OCI-LY7 (cell line): Measurements from ENCODE around the gene PEG3. TPM values are rescaled to one million over a fixed set of nuclear protein-coding genes. Genes with fewer than 3 reads are reported as not detected.

Experiments
- BruUV-seq: library from RNA; stranded (reverse); fragments of 400-500 nt; replicated peaks from 2 replicates; lab custom pipeline; 2021; lab: Mats Ljungman, UMichigan
- CTCF ChIA-PET: fragments of 300-600 bp; sonication (Branson Sonifier 250); formaldehyde crosslinking; loops from one replicate; lab custom pipeline; 2022; ENCODE audit warnings: antibody characterized with exemption; ENCODE audit not compliant: unreplicated experiment; lab: Charles Lee
- POLR2A ChIA-PET: fragments of 300-600 bp; sonication (Branson Sonifier 250); formaldehyde crosslinking; loops from one replicate; lab custom pipeline; 2022; ENCODE audit warnings: antibody characterized with exemption; lab: Charles Lee
- DNase-seq: peaks from one replicate; pipeline ENCODE4 v3.0.0-alpha.2; 2015; ENCODE audit warnings: low spot score
- H2AFZ ChIP-seq: fragments of 200-600 bp; sonication (generic), shearing (Covaris generic); 2 replicates; pipeline ENCODE4 v1.6.1; 2014; ENCODE audit warnings: mild to moderate bottlenecking, antibody characterized with exemption, low read length, moderate library complexity
- H3K27ac ChIP-seq: fragments of 200-600 bp; sonication (generic); 2 replicates; pipeline ENCODE4 v1.5.1; 2014; ENCODE audit warnings: mixed run types, low read depth, mild to moderate bottlenecking, moderate library complexity, low read length, inconsistent platforms; ENCODE audit not compliant: poor library complexity, severe bottlenecking
- H3K36me3 ChIP-seq: fragments of 200-600 bp; sonication (generic); 2 replicates; pipeline ENCODE4 v1.6.1; 2014; ENCODE audit warnings: mild to moderate bottlenecking, antibody characterized with exemption, low read length, moderate library complexity, mixed read lengths; ENCODE audit not compliant: insufficient read depth
- H3K4me1 ChIP-seq: fragments of 200-600 bp; sonication (generic); 2 replicates; pipeline ENCODE4 v1.5.1; 2014; ENCODE audit warnings: mild to moderate bottlenecking, low read length; ENCODE audit not compliant: insufficient read depth, poor library complexity, severe bottlenecking
- H3K4me2 ChIP-seq: fragments of 200-600 bp; sonication (generic); 2 replicates; pipeline ENCODE4 v1.6.1; 2014; ENCODE audit warnings: mild to moderate bottlenecking, low read length
- H3K4me3 ChIP-seq: fragments of 200-600 bp; sonication (generic); 2 replicates; pipeline ENCODE4 v1.5.1; 2014; ENCODE audit warnings: mild to moderate bottlenecking, low read depth, low read length; ENCODE audit not compliant: poor library complexity, severe bottlenecking
- H3K79me2 ChIP-seq: fragments of 200-600 bp; sonication (generic); 2 replicates; pipeline ENCODE4 v1.6.1; 2016; ENCODE audit warnings: low read depth, mild to moderate bottlenecking, low read length, moderate library complexity, mixed read lengths; ENCODE audit not compliant: insufficient read depth
- H3K9me2 ChIP-seq: fragments of 200-600 bp; sonication (generic); 2 replicates; pipeline ENCODE4 v1.6.1; 2016; ENCODE audit warnings: mild to moderate bottlenecking, low read length, mixed read lengths; ENCODE audit not compliant: insufficient read depth
- H3K9me3 ChIP-seq: fragments of 200-600 bp; sonication (generic); 2 replicates; pipeline ENCODE4 v1.6.1; 2014; ENCODE audit warnings: mild to moderate bottlenecking, mixed run types, low read length, mixed read lengths
- H4K20me1 ChIP-seq: fragments of 200-600 bp; sonication (generic); 2 replicates; pipeline ENCODE4 v1.6.1; 2014; ENCODE audit warnings: mild to moderate bottlenecking, antibody characterized with exemption, low read length, moderate library complexity, mixed read lengths; ENCODE audit not compliant: insufficient read depth
- EZH2phosphoT487 ChIP-seq: fragments of 200-600 bp; sonication (generic); IDR thresholded peaks from 2 replicates; pipeline ENCODE4 v1.6.1; 2018; ENCODE audit warnings: low read depth, borderline replicate concordance, mild to moderate bottlenecking, mixed run types, antibody characterized with exemption, low read length, moderate library complexity, mixed read lengths
- intact Hi-C: fragments of 100-400 bp; cut with micrococcal nuclease; formaldehyde crosslinking; loops from one replicate; pipeline ENCODE4 v1.10.0; 2022; ENCODE audit not compliant: unreplicated experiment
- total RNA-seq, 2 experiments: library from RNA; depleted of rRNA in 1 of 2; stranded (reverse); fragments of >200 nt in 1 of 2; shearing (Covaris generic) in 1 of 2; gene quantifications; 2 replicates each; pipeline ENCODE4 v1.2.3, GENCODE V29; 2014 to 2022
- TF ChIP-seq, protein P1 (sequence below): fragments of 200-600 bp; sonication (generic); conservative IDR thresholded peaks from 2 replicates; pipeline ENCODE4 v1.5.1; 2014; ENCODE audit warnings: mild to moderate bottlenecking, antibody characterized with exemption, low read length, moderate library complexity, mixed read lengths

PEG3 gene
- total RNA-seq, 2 experiments from 2014 or later: not detected

DNA sequence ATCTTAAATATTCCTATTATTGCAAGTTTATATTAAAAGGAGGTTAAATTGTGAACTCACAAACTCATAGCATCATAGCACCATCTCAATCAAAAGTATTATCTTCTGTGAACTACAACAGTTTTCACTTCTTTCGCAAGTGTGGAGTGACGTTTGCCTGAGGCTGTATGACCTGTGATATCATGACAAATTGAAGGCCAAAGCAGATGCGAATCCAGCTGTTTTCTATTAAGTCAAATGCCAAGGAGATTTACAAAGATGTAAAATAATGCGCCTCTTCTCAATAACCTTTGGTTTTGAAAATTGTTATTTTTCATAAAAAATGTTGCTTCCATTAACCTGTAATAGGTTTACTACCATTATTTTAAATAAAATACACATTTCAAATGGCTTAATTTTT lies 7.6 kb upstream of the PEG3 start:
- TF ChIP-seq EZH2phosphoT487: no peak
- TF ChIP-seq, protein P1, sequence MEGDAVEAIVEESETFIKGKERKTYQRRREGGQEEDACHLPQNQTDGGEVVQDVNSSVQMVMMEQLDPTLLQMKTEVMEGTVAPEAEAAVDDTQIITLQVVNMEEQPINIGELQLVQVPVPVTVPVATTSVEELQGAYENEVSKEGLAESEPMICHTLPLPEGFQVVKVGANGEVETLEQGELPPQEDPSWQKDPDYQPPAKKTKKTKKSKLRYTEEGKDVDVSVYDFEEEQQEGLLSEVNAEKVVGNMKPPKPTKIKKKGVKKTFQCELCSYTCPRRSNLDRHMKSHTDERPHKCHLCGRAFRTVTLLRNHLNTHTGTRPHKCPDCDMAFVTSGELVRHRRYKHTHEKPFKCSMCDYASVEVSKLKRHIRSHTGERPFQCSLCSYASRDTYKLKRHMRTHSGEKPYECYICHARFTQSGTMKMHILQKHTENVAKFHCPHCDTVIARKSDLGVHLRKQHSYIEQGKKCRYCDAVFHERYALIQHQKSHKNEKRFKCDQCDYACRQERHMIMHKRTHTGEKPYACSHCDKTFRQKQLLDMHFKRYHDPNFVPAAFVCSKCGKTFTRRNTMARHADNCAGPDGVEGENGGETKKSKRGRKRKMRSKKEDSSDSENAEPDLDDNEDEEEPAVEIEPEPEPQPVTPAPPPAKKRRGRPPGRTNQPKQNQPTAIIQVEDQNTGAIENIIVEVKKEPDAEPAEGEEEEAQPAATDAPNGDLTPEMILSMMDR: no peak
- H3K36me3 ChIP-seq: no peaks in the 10 kb centered on the region
- no peak for DNase-seq
- H3K4me2 ChIP-seq: no peak overlapping the region
- POLR2A ChIA-PET: no interaction called here
- H3K9me3 ChIP-seq: no peaks in the 10 kb centered on the region
- intact Hi-C loops: no loop called here
- no peaks in the 10 kb centered on the region for H3K79me2 ChIP-seq
- H3K4me3 ChIP-seq: no peak overlapping the region
- no peaks in the 10 kb centered on the region for H4K20me1 ChIP-seq
- CTCF ChIA-PET: no interaction called here
- H3K27ac ChIP-seq: no peak overlapping the region
- no peak overlapping the region for H2AFZ ChIP-seq
- BruUV-seq: no TSS peak
- H3K9me2 ChIP-seq: no peaks in the 10 kb centered on the region
- H3K4me1 ChIP-seq: no peaks in the 10 kb centered on the region

DNA sequence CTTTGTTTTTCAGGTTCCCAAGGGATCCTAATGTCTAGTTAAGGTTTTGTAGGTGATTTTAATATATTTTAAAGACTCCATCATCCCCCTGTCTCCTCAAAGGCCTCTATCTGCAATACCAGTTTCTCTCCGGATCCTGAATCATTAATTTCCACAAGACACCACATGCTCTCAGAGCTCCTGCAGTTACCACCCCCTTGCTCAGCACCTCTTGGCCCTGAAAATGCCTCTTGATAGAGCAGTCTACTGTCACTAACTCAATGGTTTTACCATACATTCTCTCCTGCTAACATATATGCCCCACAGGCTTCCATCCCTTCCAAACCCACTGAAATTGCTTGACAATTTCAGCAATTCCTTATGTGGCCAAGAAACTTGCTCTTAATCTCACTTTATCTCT lies 1.9 kb upstream of the PEG3 start:
- Histone ChIP-seq H3K9me2 (no peaks in the 10 kb centered on the region), H2AFZ (no peak overlapping the region), H3K4me3 (no peak overlapping the region), H3K27ac (no peak overlapping the region), H3K36me3 (no peaks in the 10 kb centered on the region), H3K4me2 (no peak overlapping the region), H3K9me3 (0 out of 2 replicates have a peak, but pooled peaks cover 7% of the 10 kb centered on the region), H4K20me1 (no peaks in the 10 kb centered on the region), H3K79me2 (no peaks in the 10 kb centered on the region), H3K4me1 (no peaks in the 10 kb centered on the region)
- no TSS peak for BruUV-seq
- DNase-seq: no peak
- POLR2A ChIA-PET: no interaction called here
- no peak for TF ChIP-seq EZH2phosphoT487
- intact Hi-C loops: no loop called here
- CTCF ChIA-PET: no interaction called here

DNA sequence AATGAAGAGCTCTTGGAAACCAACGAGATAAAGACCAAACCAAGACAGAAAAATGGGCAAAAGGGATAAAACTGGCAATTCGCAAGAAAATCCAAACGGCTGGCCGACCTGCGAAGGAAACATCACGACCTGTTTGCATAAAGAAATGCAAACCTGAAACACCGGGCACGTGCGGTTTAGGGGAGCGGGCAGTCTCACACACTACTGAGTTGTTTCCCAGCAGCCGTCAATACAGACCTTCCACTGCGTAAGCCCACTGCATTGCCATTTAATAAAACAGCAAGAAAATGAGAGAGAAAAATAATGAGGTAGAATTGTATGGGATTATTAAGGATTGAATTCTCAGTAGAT lies 642 bp upstream of the PEG3 start:
- H3K36me3 ChIP-seq: no peaks in the 10 kb centered on the region
- H3K9me2 ChIP-seq: no peaks in the 10 kb centered on the region
- ChIA-PET POLR2A (no interaction called here), CTCF (no interaction called here)
- H3K79me2 ChIP-seq: no peaks in the 10 kb centered on the region
- TF ChIP-seq, protein P1: no peak
- no peak for TF ChIP-seq EZH2phosphoT487
- no peak overlapping the region for H3K27ac ChIP-seq
- intact Hi-C loops: no loop called here
- no peak overlapping the region for H2AFZ ChIP-seq
- no peak overlapping the region for H3K4me2 ChIP-seq
- no peak for DNase-seq
- H3K9me3 ChIP-seq: 0 out of 2 replicates have a peak, but pooled peaks cover 7% of the 10 kb centered on the region
- H3K4me3 ChIP-seq: no peak overlapping the region
- H4K20me1 ChIP-seq: no peaks in the 10 kb centered on the region
- no peaks in the 10 kb centered on the region for H3K4me1 ChIP-seq
- no TSS peak for BruUV-seq
